ENCODE measurements around the gene COX19. TPM values are rescaled to one million over a fixed set of nuclear protein-coding genes. Genes with fewer than 3 reads are reported as not detected.
A peak's percentile ranks its signal among the peaks of the same experiment; 100 is the strongest.
"Not testable (repeated sequence)": the region's sequence is repeated elsewhere in the genome, so short reads cannot be mapped to it uniquely, and the experiment has no call there.

COX19 gene
- total RNA-seq, 1 experiment from 2014 or later = 10.2 TPM

DNA sequence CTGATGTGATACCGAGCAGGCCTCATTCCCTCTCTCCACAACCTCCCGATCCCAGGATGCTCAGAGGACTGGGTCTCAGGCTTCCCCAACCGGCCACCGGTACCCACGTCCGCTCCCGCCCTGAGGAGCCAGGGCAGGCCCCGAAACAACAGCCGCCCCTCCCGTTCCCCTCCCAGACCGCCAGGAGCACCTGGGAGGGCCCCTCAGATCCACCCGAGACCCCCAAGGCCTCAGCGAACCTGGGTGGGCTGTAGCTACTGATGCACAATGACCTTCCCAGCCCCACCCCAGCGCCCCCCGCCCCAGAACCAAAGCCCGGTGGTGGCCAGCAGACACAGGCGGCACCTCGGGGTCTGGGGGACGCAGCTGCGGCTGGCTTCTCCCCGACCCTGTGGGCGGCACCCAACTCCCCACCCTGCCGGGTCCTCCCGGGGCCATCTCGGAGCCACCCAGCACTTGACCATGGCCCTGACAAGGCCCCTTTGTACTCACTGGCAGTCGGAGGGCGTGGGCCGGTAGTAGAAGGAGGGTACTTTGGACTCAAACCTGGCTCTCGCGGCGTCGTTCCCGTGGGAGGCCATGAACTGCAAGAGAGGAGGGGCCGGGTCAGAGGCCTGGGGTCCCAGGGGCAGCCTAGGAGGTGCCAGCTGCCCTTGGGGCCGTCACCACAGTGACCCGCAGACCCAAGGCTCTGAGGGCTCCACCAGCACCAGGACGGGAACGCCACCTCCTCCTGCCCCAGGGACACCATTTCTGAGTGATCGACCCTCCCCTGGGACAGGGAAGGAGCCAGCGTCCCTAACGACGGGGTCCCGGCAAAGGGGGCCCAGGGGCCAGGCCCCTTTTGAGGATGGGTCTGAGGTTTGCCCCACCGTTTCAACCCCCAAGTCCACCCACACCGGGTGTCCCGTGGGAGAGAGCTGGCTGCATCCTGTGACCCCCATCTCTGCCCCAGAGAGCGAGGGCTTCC, 49.0 kb downstream of the COX19 start:
- DNase-seq (ENCODE audit: low spot score) = no peak

DNA sequence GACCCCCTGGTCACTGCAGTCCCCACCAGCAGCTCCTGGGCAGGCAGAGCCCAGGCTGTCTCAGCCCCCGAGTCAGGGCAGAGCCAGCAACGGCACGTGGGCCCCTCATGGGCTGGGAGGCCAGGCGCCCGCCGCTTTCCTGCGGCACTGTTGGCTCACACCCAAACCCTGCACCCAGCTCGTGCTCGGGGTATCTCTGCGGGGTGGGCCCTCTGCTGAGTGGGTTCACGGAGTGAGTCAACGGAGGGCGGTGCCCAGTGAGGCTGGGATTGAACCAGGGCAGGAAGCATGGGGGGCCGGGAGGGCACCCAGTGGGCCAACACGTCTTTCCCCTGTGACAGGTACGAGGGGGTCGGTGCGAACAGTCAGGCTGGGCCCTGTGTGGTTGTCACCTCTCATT, 49.7 kb downstream of the COX19 start:
- DNase-seq (ENCODE audit: low spot score) = no peak

DNA sequence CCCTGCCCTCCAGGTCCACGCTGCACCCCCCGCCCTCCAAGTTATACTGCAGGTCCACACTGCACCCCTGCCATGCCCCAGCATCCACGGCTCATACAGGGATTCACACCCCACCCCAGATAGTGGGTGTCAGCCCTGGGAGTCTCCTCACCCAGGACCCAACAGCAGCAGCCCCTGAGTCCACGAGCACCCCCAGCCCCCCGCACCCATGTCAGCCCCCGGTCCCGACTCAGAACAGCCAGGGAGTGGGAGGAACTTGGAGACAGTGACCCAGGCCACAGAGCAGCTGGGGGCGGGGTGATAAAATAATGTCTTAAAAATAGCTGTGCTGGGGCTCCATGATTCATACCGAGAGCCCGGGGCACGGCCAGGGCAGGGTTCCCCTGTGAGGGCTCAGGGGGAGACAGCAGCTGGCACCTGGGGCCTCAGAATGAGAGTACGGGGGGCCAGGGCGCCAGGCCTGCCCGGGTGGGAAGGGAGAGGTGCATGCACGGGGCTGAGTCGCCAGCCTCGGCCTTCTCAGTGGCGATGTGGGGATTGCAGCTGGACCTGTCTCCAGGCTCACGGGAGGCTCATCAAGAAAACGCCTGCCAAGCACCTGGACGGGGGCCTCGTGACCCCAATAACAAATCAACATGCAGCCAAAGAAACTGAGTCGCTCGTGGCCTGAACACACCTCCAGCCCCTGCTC, 50.7 kb downstream of the COX19 start:
- DNase-seq (ENCODE audit: low spot score) = no peak

DNA sequence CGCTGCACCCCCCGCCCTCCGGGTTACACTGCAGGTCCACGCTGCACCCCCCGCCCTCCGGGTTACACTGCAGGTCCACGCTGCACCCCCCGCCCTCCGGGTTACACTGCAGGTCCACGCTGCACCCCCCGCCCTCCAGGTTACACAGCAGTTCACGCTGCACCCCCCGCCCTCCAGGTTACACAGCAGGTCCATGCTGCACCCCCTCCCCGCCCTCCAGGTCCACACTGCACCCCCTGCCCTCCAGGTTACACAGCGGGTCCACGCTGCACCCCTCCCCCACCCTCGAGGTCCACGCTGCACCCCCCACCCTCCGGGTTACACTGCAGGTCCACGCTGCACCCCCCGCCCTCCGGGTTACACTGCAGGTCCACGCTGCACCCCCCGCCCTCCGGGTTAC, 51.3 kb downstream of the COX19 start:
- not testable (repeated sequence) for DNase-seq (ENCODE audit: low spot score)

DNA sequence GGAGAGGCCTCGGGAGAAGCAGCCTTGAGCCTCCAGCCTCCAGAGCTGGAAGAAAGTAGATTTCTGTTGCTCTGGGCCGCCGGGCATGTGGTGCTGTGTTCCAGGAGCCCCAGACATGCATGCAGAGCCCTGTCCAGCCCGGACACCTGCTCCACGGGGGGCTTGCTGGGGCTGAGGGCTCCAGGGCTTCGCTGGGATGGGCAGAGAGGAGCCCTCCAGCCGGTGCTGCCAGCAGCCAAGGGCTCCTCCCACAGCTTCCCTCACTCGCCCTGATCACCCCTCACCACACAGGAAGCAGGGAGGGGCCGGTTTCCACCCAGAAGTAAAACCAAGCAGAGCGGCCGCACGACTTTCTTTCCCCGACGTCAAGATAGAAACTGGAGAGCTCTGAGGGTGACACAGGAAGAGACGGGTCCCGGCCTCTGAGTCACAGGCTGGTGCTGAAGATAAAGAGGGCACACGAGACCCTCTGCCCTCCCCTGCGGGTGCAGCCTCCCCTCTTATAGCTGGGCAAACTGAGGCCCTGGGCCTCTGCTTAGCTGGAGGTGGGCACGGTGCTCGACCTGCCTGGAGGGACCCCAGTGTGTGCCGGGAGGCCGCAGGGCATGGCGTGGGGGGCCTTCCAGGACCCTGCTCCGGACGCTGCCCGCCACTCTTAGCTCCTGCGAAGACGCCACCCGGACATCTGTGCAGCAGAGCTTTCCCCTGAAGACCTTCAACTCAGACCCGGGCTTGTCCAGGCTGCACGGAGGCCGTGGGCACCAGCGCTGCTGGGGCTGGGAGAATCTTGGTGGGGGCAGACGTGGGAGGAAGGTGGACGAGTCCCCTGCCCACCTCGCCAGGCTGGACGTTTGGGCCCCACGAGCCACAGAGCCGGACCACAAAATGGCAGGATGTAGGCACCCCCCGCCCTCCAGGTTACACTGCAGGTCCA, 52.0 kb downstream of the COX19 start:
- peak; percentile 96 for DNase-seq (ENCODE audit: low spot score)

DNA sequence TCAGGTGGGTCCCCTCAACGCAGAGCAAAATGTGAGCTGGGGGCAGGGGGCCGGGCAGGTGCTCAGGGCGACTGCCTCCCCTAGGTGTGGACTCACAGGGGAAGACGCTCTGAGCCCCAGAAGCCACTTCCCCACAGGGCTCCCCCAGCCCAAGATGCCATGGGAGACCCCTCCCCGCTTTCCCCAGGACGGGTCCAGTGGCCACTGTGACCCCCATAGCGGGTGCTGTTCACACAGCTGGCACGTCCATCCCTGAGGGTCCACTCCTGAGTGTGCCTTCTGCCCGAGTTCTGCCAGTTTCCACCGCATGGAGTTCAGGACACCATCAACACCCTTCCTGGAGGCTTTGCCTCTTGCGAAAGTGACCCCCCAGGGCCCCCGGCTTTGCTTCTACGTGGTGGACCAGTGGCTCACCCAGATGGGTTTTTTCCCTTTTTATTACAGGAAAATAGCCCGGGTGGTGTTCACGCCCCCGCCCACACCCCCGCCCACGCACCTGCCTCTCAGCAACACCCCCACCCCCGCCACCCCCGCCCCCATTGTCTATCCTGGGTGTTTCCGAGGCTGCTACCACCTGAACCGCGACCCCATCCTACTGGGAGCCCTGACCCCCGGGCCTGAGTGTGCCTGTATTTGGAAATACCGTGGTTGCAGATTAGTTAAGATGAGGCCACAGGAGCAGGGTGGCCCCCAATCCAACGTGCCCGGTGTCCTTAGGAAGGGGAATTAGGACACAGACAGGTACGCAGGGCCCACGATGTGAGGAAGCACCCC, 52.8 kb downstream of the COX19 start:
- no peak for DNase-seq (ENCODE audit: low spot score)

DNA sequence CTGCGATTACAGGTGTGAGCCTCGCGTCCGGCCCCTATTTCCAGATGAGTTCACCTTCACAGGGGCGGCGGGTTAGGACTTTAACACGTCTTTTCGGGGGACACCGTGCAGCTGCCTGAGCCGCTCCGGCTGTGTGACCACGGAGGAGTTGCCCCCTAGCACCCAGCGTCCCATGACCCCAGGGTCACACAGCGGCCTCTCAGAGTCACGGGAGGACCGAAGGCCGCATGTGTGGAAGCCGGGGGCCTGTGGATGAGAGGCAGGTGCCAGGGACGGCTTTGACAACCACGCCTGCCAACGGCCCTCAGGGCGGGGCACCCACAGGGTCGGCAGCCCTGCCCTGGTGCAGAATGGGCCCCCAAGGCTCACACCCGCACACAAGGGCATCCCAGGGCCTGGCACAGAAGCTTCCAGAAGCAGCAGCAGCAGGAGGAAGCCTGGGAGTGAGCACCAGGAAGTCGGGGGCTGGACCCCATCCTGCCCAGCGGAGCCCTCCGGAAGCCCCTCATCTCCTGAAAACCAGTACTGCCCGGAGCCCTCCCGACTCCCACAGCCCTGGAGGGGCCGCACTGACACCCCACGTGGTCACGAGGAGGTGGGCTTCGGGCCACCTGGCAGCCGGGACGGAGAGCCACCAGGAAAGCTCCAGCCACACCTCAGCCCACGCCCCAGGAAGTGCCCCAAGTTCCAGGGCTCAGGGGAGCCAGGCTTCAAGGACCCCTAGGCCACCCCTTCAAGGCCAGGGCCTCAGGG, 53.6 kb downstream of the COX19 start:
- no peak for DNase-seq (ENCODE audit: low spot score)

DNA sequence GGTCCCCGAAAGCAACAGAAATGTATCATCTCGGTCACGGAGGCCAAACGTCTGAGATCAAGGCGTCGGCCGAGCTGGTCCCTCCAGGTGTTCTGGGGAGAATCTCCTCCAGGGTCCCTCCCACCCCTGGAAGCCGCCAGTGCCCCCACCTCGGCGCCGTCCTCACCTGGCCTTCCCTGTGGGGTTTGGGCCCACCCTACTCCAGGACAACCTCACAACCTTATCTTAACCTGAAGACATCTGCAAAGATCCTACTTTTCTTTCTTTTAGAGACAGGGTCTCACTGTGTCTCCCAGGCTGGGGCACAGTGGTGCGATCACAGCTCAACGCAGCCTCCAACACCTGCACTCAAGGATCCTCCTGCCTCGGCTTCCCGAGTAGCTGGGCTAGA, 54.3 kb downstream of the COX19 start:
- DNase-seq (ENCODE audit: low spot score) = no peak

DNA sequence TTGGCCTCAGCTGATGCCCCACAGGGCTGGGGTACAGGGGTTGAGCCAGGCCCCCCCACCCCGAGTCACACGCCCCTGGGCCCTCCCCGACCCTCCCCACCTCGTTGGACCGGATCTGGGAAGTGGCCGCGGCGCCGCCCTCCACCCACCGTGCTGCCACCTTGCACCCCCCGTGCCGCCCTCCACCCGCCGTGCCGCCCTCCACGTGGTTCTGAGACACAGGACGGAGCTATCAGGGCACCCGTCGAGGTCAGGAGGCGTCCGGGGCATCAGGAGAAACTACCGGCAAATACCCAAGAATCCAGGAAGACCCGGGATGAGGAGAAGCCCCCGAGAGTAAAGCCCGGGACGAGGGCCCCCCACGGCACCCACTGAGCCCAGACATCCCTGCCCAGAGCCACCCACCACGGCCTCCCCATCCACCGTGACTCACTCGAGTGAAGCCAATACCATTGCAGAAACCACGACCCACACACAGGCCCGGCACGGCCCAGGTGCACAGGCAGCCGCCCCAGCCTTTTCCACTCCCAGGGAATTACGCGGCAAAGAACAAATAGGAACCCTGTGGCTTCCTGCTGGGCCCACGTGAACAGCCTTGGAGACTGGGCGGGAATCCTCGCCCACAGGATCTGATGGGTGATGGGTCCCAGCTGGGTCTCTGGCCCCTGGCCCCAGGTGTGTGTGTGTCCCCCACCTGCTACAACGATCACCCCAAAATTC, 54.8 kb downstream of the COX19 start:
- no peak for DNase-seq (ENCODE audit: low spot score)

DNA sequence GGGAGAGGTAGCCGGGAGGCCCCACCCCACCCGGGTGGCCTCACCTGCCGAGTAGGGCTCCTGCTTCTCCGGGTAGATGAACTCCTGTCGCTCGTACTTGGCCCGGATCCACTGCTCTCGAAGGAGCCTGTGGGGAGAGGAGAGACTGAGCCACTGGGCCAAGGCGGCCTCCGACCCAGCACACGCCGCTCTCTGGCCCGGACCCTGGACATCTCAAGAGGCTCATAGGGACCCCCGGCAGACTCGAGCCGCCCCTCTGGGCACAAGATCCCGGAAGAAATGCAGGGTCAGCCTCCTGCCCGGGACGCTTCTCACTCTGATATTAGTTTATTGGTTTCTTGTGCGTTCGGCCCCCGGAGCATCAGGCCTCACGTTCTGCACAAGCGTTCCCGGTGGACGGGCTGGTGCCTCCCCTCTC, 55.4 kb downstream of the COX19 start:
- DNase-seq (ENCODE audit: low spot score) = no peak

DNA sequence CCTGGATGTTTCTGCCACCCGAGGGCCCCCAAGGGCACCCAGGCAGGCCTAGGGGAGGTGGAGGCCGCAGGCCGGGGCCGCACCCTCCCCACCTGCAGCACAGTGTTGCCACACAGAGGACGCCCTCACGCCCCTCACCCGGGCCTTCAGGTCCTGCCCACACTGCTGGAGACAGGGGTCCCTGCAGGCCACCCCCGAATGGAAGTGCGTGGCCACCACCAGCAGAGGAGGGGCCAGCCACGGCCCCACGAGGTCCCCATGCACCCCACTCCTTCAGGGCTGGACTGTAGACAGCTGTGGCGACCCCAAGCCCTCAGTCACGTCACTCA, 56.3 kb downstream of the COX19 start:
- no peak for DNase-seq (ENCODE audit: low spot score)

DNA sequence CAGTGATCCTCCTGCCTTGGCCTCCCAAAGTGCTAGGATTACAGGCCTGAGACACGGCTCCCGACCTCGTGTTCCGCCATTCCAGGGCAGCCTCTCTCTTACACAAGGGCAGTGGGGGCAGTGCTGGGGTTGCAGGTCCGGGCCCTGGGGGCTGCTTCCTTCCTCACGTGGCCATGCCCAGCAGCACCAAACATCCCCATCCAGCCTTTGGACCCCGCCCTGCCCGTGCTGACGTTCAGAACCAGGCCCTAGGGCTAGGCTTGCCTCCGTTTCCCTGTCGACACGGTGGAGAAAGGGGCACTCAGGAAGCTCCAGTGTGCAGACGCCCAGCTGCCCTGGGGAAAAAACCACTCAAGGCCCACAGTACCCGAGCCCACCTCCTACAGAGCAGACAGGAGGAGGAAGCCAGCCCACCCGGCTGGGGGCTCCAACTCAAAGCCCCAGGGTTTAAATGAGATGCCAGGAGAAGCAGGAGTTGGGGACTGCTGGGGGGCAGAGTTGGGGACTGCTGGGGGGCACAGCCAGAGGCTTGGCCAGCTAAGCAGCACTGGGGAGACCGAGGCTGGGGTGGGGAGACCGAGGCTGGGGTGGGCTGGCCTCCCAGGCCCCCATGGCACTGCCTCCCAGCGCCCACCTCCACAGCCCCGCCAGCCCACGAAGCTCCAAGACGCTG, 56.8 kb downstream of the COX19 start:
- no peak for DNase-seq (ENCODE audit: low spot score)

DNA sequence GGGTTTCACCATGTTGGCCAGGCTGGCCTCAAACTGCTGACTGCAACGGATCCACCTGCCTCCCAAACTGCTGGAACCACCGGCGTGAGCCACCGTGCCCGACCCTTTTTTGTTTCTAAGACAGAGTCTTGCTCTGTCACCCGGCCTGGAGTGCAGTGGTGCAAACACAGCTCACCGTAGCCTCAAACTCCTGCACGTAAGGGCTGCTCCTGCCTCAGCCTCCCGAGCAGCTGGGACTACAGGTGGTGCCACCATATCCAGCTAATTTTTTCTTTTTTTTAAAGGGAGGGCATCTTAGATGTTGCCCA, 57.3 kb downstream of the COX19 start:
- no peak for DNase-seq (ENCODE audit: low spot score)

DNA sequence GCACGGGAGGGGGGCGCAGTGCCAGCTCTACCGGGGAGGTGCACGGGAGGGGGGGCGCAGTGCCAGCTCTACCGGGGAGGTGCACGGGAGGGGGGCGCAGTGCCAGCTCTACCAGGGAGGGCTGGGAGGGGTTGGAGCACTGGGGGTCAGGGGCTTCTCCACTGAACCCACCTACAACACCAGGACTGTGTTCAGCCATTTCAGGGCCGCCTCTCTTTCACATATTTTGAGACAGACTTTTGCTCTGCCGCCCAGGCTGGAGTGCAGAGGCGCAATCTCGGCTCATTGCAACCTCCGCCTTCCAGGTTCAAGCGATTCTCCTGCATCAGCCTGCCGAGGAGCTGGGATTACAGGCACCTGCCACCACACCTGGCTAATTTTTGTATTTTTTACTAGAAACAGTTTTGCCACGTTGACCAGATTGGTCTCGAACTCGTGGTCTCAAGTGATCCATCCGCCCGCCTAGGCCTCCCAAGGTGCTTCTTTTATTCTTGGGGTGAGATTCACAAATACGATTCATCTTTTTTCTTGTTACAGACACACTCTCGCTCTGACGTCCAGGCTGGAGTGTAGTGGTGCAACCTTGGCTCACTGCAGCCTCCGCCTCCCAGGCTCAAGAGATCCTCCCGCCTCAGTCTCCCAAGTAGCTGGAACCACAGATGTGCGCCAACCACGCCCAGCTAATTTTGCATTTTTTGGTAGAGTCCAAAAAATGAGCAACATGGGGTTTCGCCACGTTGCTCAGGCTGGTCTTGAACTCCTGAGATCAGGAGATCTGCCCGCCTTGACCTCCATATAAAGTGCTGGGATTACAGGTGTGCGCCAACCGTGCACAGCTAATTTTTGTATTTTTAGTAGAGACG, 57.9 kb downstream of the COX19 start:
- DNase-seq (ENCODE audit: low spot score) = no peak

DNA sequence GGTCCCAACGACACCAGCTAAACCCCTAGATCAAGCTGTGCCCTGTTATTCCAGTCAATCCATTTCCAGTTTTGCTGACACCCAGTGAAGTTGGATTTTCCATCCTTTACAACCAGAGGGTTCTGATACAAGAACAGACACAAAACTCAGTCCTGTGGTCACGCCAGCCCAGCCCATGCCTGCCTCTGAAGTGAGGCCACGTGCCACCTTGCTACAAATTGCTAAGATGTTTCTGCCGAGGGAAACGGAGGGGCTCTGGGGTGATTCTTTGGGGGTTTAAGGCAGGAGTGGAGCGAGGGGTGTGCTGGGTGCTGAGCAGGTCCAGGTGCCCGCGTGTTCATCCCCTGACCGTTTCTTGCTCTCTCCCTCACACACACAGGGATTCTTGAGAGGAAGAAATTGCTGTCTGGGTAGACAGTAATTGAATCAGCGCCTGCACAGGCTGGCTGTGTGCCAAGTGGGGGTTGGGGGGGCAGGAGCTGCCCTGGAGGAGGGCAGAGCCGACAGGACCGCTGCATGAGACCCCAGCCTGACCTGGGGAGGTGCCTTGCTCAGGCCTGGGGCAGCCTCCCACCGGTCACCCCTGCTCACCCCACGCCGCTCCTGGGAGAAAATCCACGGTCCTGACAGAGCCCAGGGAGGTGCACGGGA, 58.9 kb downstream of the COX19 start:
- no peak for DNase-seq (ENCODE audit: low spot score)

Measured in H4 (cell line).